GM12878 (cell line): Measurements from ENCODE around the gene ESM1. TPM values are rescaled to one million over a fixed set of nuclear protein-coding genes. Genes with fewer than 3 reads are reported as not detected.

ENCODE experiments used
- ATAC-seq: fragments of 200-7000 bp; cut with Tn5 transposase; 3 replicates; pipeline ENCODE4 v1.9.1; 2020; ENCODE audit warnings: mild to moderate bottlenecking, moderate library complexity
- Bru-seq: library from RNA; stranded (reverse); fragments of 400-500 nt; gene quantifications from one replicate; lab custom pipeline; 2021; lab: Mats Ljungman, UMichigan
- BruChase-seq, 2 experiments: library from RNA; stranded (reverse); fragments of 400-500 nt; gene quantifications; one replicate each; lab custom pipeline; 2021; lab: Mats Ljungman, UMichigan
- BruUV-seq: library from RNA; stranded (reverse); fragments of 400-500 nt; replicated peaks from 2 replicates; lab custom pipeline; 2021; lab: Mats Ljungman, UMichigan
- CTCF ChIA-PET: fragments of 300-600 bp; sonication (Branson Sonifier 250); formaldehyde crosslinking; extraction: SDS; loops from one replicate; lab custom pipeline; 2021; ENCODE audit warnings: inconsistent platforms; lab: Yijun Ruan, JAX
- POLR2A ChIA-PET: fragments of 350-600 bp; formaldehyde crosslinking; extraction: SDS; loops from one replicate; lab custom pipeline; 2021; ENCODE audit warnings: inconsistent platforms; lab: Charles Lee
- RAD21 ChIA-PET: fragments of 300-600 bp; sonication (Branson Sonifier 250); formaldehyde crosslinking; loops from one replicate; lab custom pipeline; 2023; ENCODE audit warnings: antibody characterized with exemption; ENCODE audit not compliant: unreplicated experiment; lab: Charles Lee
- SMC1A ChIA-PET: fragments of 300-600 bp; sonication (Branson Sonifier 250); formaldehyde crosslinking; loops from one replicate; lab custom pipeline; 2023; ENCODE audit not compliant: unreplicated experiment, uncharacterized antibody; lab: Charles Lee
- DNase-seq: peaks from one replicate; pipeline ENCODE4 v3.0.0-alpha.2; 2011; ENCODE audit warnings: low read depth, low spot score
- FAIRE-seq: peaks from 3 replicates; lab custom pipeline; 2011; peaks lifted over from hg19 to GRCh38; lab: Jason Lieb, UNC
- H2AFZ ChIP-seq: 2 replicates; pipeline ENCODE4 v1.6.0; 2011; ENCODE audit warnings: low read depth, low read length, control low read depth; ENCODE audit not compliant: control insufficient read depth
- H3K27ac ChIP-seq: 2 replicates; pipeline ENCODE4 v1.5.1; 2011; ENCODE audit warnings: control low read depth; ENCODE audit not compliant: control insufficient read depth, insufficient read depth
- H3K27me3 ChIP-seq, 2 experiments: replicated peaks in 1 of 2; 2 replicates each; pipeline versions ENCODE4 v1.6.0 to v1.6.1; 2011; ENCODE audit warnings: low read length in 1 of 2; ENCODE audit not compliant: control insufficient read depth in 2 of 2, insufficient read depth in 2 of 2
- H3K36me3 ChIP-seq, 2 experiments: 2 replicates each; pipeline ENCODE4 v1.5.1; 2011; ENCODE audit warnings: low read length in 1 of 2; ENCODE audit not compliant: control insufficient read depth in 2 of 2, insufficient read depth in 2 of 2
- H3K4me1 ChIP-seq: 2 replicates; pipeline ENCODE4 v1.6.1; 2011; ENCODE audit warnings: mild to moderate bottlenecking, low read length, moderate library complexity, mixed read lengths; ENCODE audit not compliant: control insufficient read depth, insufficient read depth
- H3K4me2 ChIP-seq: 2 replicates; pipeline ENCODE4 v1.6.0; 2011; ENCODE audit warnings: control low read depth; ENCODE audit not compliant: control insufficient read depth, insufficient read depth
- H3K4me3 ChIP-seq: fragments of 200-600 bp; sonication (generic); 2 replicates; pipeline ENCODE4 v1.5.1; 2016
- H3K79me2 ChIP-seq: 2 replicates; pipeline ENCODE4 v1.6.0; 2011; ENCODE audit warnings: low read length; ENCODE audit not compliant: control insufficient read depth, insufficient read depth
- H3K9ac ChIP-seq: 2 replicates; pipeline ENCODE4 v1.8.0; 2011; ENCODE audit warnings: low read length, control low read depth, mixed read lengths; ENCODE audit not compliant: control insufficient read depth, insufficient read depth
- H3K9me3 ChIP-seq: replicated peaks from 3 replicates; pipeline ENCODE4 v1.5.1; 2011; ENCODE audit warnings: mild to moderate bottlenecking, low read length; ENCODE audit not compliant: control insufficient read depth, insufficient read depth
- H4K20me1 ChIP-seq: 2 replicates; pipeline ENCODE4 v1.6.0; 2011; ENCODE audit not compliant: control insufficient read depth, insufficient read depth
- BACH1 ChIP-seq: fragments of 450-650 bp; IDR thresholded peaks from 2 replicates; pipeline ENCODE4 v1.6.1; 2017; ENCODE audit warnings: mild to moderate bottlenecking, borderline replicate concordance
- CBX3 ChIP-seq: fragments of 200-600 bp; sonication (generic); IDR thresholded peaks from 2 replicates; pipeline ENCODE4 v1.6.1; 2016; ENCODE audit warnings: low read depth, borderline replicate concordance
- EGR1 ChIP-seq, 2 experiments: IDR thresholded peaks; 1 replicate in 1 of 2; 2 replicates in 1 of 2; pipeline ENCODE4 v1.6.1; 2011 to 2012; ENCODE audit warnings: low read depth in 2 of 2, low read length in 2 of 2, borderline replicate concordance in 1 of 2, mild to moderate bottlenecking in 1 of 2, moderate library complexity in 1 of 2
- ETV6 ChIP-seq, 2 experiments: fragments of 450-650 bp in 1 of 2; IDR thresholded peaks in 1 of 2; conservative IDR thresholded peaks in 1 of 2; 2 replicates each; pipeline ENCODE4 v1.6.1; 2014; ENCODE audit warnings: antibody characterized with exemption in 1 of 2, borderline replicate concordance in 1 of 2, low read depth in 1 of 2, mild to moderate bottlenecking in 1 of 2, moderate library complexity in 1 of 2
- HCFC1 ChIP-seq: fragments of 150-350 bp; IDR thresholded peaks from 2 replicates; pipeline ENCODE4 v1.6.1; 2014; ENCODE audit warnings: low read length
- HDGF ChIP-seq: fragments of 450-650 bp; IDR thresholded peaks from 2 replicates; pipeline ENCODE4 v1.6.1; 2016; ENCODE audit warnings: antibody characterized with exemption
- JUND ChIP-seq: IDR thresholded peaks from 2 replicates; pipeline ENCODE4 v1.6.1; 2012; ENCODE audit warnings: low read depth, mild to moderate bottlenecking, low read length, improper control_type of control experiment, moderate library complexity
- KAT2A ChIP-seq: conservative IDR thresholded peaks from 2 replicates; pipeline ENCODE4 v1.6.1; 2011; ENCODE audit warnings: low read depth, low read length; ENCODE audit not compliant: control insufficient read depth
- NBN ChIP-seq: fragments of 450-650 bp; IDR thresholded peaks from 2 replicates; pipeline ENCODE4 v1.6.1; 2016
- PAX8 ChIP-seq: fragments of 450-650 bp; IDR thresholded peaks from 2 replicates; pipeline ENCODE4 v1.6.1; 2017; ENCODE audit warnings: mild to moderate bottlenecking, moderate library complexity
- POLR2A ChIP-seq: IDR thresholded peaks from 2 replicates; pipeline ENCODE4 v1.6.1; 2011; ENCODE audit warnings: low read depth, mild to moderate bottlenecking, low read length
- RBBP5 ChIP-seq: fragments of 200-600 bp; sonication (generic); conservative IDR thresholded peaks from 2 replicates; pipeline ENCODE4 v1.6.1; 2016
- SRF ChIP-seq, 2 experiments: IDR thresholded peaks; 2 replicates each; pipeline ENCODE4 v1.6.1; 2011; ENCODE audit warnings: low read depth in 2 of 2, low read length in 2 of 2, mild to moderate bottlenecking in 1 of 2, moderate library complexity in 1 of 2
- SUZ12 ChIP-seq: fragments of 200-600 bp; sonication (generic); IDR thresholded peaks from one replicate; pipeline ENCODE4 v1.6.1; 2018; ENCODE audit warnings: antibody characterized with exemption, mild to moderate bottlenecking; ENCODE audit not compliant: unreplicated experiment
- TARDBP ChIP-seq: IDR thresholded peaks from 2 replicates; pipeline ENCODE4 v1.6.1; 2016; ENCODE audit warnings: borderline replicate concordance
- WGBS: methylation state at CpG from one replicate; pipeline ENCODE4 v1.1.6; 2016; ENCODE audit warnings: low lambda C conversion rate; ENCODE audit not compliant: insufficient replicate concordance, insufficient coverage; ENCODE audit errors: missing lambda C conversion rate; 5-methylcytosine and 5-hydroxymethylcytosine counted together
- in situ Hi-C: fragments of 300-500 bp; cut with MboI; formaldehyde crosslinking; loops from 9 replicates; pipeline ENCODE4 v1.14.3; 2018; ENCODE audit warnings: mixed read lengths
- intact Hi-C: fragments of 100-400 bp; cut with micrococcal nuclease; formaldehyde crosslinking; loops from one replicate; pipeline ENCODE4 v1.14.2; 2022; ENCODE audit not compliant: unreplicated experiment
- long read RNA-seq, 2 experiments: library from polyadenylated mRNA; unstranded; transcript quantifications; one replicate each; pipeline ENCODE4 v2.0.0, GENCODE V29; 2019 to 2020
- polyA minus RNA-seq, 3 experiments: library from RNA; depleted of rRNA, polyadenylated mRNA; stranded (reverse); fragments of >200 nt; gene quantifications; 2 replicates each; pipeline ENCODE4 v1.2.3, GENCODE V29; 2011
- polyA plus RNA-seq, 11 experiments: library from polyadenylated mRNA; depleted of rRNA in 4 of 11; unstranded in 6 of 11; stranded (reverse) in 5 of 11; fragments of >200 nt; fragmentation: Nextera tagmentation in 4 of 11; fragmentation: Illumina TruSeq in 1 of 11; extraction: Ambion mirVana in 4 of 11; extraction: Trizol in 1 of 11; gene quantifications; 1 replicate in 1 of 11; 2 replicates in 10 of 11; pipeline versions ENCODE4 v1.2.1 to v1.2.3, GENCODE V29; 2011 to 2016; ENCODE audit warnings: inconsistent platforms in 2 of 11, missing spikeins in 2 of 11, low read depth in 1 of 11
- total RNA-seq, 4 experiments: library from RNA; depleted of rRNA in 3 of 4; stranded (reverse); fragments of >200 nt in 3 of 4; fragmentation: Illumina TruSeq in 1 of 4; extraction: Trizol in 1 of 4; gene quantifications; 2 replicates each; pipeline versions ENCODE4 v1.2.1 to v1.2.3, GENCODE V29; 2013 to 2021
- TF ChIP-seq, protein P1 (sequence below): fragments of 450-650 bp; IDR thresholded peaks from 2 replicates; pipeline ENCODE4 v1.6.1; 2017; ENCODE audit warnings: antibody characterized with exemption, mild to moderate bottlenecking, moderate library complexity
- TF ChIP-seq, protein P2 (sequence below): fragments of 450-650 bp; IDR thresholded peaks from 2 replicates; pipeline ENCODE4 v1.6.1; 2016; ENCODE audit warnings: mild to moderate bottlenecking

The ESM1 gene, protein sequence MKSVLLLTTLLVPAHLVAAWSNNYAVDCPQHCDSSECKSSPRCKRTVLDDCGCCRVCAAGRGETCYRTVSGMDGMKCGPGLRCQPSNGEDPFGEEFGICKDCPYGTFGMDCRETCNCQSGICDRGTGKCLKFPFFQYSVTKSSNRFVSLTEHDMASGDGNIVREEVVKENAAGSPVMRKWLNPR
- not detected in 2 replicates for total RNA-seq (2013; cell fraction: nucleolus; rRNA removed)
- total RNA-seq (2014; rRNA removed) (not detected in 2 replicates), total RNA-seq (2014; rRNA removed; fragmentation: Illumina TruSeq; extraction: Trizol) (not detected in 2 replicates), total RNA-seq (2021) (not detected in 2 replicates), polyA plus RNA-seq (2011; rRNA removed) (not detected in 2 replicates), polyA plus RNA-seq (2014; fragmentation: Illumina TruSeq; extraction: Trizol) (not detected in 2 replicates), polyA plus RNA-seq (2014; fragmentation: Nextera tagmentation; extraction: Ambion mirVana) (not detected), polyA plus RNA-seq (2014; rRNA removed) (not detected in 2 replicates), polyA plus RNA-seq (2016; fragmentation: Nextera tagmentation; extraction: Ambion mirVana) (not detected), polyA minus RNA-seq (2011; rRNA and poly(A)+ RNA removed) (not detected in 2 replicates), Bru-seq, nascent RNA (not detected), BruChase-seq, experiment 1, labeled RNA remaining after a 6-hour chase (not detected), BruChase-seq, experiment 2, labeled RNA remaining after a 2-hour chase (not detected)
- not detected for polyA plus RNA-seq (2011; ENCODE audit: low read depth)
- not detected in 2 replicates for polyA plus RNA-seq (2011; cell fraction: cytosol; rRNA removed)
- not detected in 2 replicates for polyA plus RNA-seq (2011; cell fraction: nucleus; rRNA removed)
- not detected in 2 replicates for polyA plus RNA-seq (2012)
- not detected in 2 replicates for polyA minus RNA-seq (2011; cell fraction: cytosol; rRNA and poly(A)+ RNA removed)
- not detected in 2 replicates for polyA minus RNA-seq (2011; cell fraction: nucleus; rRNA and poly(A)+ RNA removed)
- long read RNA-seq, experiment 1: 0 reads
- long read RNA-seq, experiment 2: 0 reads

DNA sequence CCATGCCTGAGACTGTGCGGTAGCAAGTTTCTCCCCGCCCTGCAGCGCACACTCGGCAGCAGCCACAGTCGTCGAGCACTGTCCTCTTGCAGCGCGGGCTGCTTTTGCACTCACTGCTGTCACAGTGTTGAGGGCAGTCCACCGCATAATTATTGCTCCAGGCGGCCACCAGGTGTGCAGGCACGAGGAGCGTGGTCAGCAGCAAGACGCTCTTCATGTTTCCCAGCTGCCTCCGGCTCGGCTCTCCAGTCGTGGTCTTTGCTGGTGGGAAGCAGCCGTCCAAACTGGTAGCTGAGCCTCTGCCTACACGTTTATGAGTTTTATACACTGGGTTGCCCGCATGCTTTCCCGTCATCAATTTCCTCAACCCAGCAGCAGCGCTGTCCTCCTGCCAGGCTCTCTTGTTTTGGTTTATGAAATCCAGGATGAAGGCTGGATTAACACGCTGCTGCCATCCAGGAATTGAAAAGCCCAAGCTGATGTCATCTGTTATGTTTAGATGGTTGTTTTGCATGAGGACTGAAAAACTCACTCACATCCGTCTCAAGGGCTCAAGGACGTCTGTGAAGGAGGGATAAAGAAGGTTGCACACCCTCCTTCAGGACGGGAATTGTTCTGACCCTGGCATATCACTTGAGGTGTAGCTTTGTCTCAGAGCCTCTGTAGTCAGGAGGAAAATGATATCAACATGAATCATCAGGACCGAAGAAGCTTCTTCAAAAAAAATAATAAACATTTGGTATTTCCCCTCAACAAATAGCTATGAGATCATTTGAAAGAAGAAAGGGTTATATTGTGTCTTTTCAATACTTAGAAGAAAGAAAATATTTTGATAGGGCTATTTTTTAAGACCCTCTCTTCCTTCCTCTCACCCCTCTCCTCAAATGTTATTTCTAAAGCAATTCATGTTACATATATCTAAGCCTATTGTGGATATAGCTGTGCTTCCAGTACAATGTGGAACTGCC is at the start of gene ESM1:
ESM1 (minus strand) TSS at position 293 of the 968 bp plus-strand sequence; CDS start at position 217, 76 bp downstream.
- intact Hi-C loops: no loop called here
- no peak for DNase-seq
- Histone ChIP-seq H3K9ac (no peak within 1 kb of the TSS), H3K4me1 (no peaks in the 10 kb centered on the region), H3K36me3 (no peaks in the 10 kb centered on the region), H3K4me3 (no peak within 1 kb of the TSS), H3K27me3 (no peaks in the 10 kb centered on the region; a peak in 2 of 4 replicates), H3K27ac (no peak within 1 kb of the TSS), H3K79me2 (no peaks in the 10 kb centered on the region), H2AFZ (no peak within 1 kb of the TSS), H4K20me1 (no peaks in the 10 kb centered on the region), H3K9me3 (no peaks in the 10 kb centered on the region), H3K4me2 (no peak within 1 kb of the TSS)
- TF ChIP-seq KAT2A (no peak), BACH1 (no peak), JUND (no peak), SRF (IDR thresholded peaks at IDR 0.05; ENCODE audit: low read depth in 2 of 2, low read length in 2 of 2) (no peak), CBX3 (no peak), TARDBP (no peak), HDGF (no peak), PAX8 (no peak), HCFC1 (no peak), POLR2A (no peak), ETV6 (conservative IDR thresholded peaks at IDR 0.05 in 1 of 2, IDR thresholded peaks at IDR 0.05 in 1 of 2; ENCODE audit: borderline replicate concordance in 1 of 2, low read depth in 1 of 2) (no peak), SUZ12 (no peak), RBBP5 (no peak), EGR1 (IDR thresholded peaks at IDR 0.05; ENCODE audit: borderline replicate concordance in 1 of 2, low read depth in 2 of 2, low read length in 2 of 2) (no peak), NBN (no peak)
- TF ChIP-seq, protein P1, sequence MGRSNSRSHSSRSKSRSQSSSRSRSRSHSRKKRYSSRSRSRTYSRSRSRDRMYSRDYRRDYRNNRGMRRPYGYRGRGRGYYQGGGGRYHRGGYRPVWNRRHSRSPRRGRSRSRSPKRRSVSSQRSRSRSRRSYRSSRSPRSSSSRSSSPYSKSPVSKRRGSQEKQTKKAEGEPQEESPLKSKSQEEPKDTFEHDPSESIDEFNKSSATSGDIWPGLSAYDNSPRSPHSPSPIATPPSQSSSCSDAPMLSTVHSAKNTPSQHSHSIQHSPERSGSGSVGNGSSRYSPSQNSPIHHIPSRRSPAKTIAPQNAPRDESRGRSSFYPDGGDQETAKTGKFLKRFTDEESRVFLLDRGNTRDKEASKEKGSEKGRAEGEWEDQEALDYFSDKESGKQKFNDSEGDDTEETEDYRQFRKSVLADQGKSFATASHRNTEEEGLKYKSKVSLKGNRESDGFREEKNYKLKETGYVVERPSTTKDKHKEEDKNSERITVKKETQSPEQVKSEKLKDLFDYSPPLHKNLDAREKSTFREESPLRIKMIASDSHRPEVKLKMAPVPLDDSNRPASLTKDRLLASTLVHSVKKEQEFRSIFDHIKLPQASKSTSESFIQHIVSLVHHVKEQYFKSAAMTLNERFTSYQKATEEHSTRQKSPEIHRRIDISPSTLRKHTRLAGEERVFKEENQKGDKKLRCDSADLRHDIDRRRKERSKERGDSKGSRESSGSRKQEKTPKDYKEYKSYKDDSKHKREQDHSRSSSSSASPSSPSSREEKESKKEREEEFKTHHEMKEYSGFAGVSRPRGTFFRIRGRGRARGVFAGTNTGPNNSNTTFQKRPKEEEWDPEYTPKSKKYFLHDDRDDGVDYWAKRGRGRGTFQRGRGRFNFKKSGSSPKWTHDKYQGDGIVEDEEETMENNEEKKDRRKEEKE: no peak
- TF ChIP-seq, protein P2, sequence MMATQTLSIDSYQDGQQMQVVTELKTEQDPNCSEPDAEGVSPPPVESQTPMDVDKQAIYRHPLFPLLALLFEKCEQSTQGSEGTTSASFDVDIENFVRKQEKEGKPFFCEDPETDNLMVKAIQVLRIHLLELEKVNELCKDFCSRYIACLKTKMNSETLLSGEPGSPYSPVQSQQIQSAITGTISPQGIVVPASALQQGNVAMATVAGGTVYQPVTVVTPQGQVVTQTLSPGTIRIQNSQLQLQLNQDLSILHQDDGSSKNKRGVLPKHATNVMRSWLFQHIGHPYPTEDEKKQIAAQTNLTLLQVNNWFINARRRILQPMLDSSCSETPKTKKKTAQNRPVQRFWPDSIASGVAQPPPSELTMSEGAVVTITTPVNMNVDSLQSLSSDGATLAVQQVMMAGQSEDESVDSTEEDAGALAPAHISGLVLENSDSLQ: no peak
- ChIA-PET RAD21 (no interaction called here), SMC1A (no interaction called here), POLR2A (no interaction called here), CTCF (no interaction called here)
- 46% methylated on average over 26 of the region's 26 CpGs for WGBS
- ATAC-seq: no peak
- no peak for FAIRE-seq
- no TSS peak for BruUV-seq
- in situ Hi-C loops: no loop called here
